Renal cortical epithelial cell (primary cell): ENCODE results near the gene CCDC92. TPM values are rescaled to one million over a fixed set of nuclear protein-coding genes. Genes with fewer than 3 reads are reported as not detected.

ENCODE experiments used
- DNase-seq: peaks from one replicate; pipeline ENCODE4 v3.0.0-alpha.2; 2011; ENCODE audit warnings: low read depth
- total RNA-seq: library from RNA; depleted of rRNA; stranded (reverse); fragments of >200 nt; gene quantifications from 2 replicates; pipeline ENCODE4 v1.2.3, GENCODE V29; 2014

CCDC92 gene
- total RNA-seq, 1 donor from 2014 or later = 21.7 TPM

DNA sequence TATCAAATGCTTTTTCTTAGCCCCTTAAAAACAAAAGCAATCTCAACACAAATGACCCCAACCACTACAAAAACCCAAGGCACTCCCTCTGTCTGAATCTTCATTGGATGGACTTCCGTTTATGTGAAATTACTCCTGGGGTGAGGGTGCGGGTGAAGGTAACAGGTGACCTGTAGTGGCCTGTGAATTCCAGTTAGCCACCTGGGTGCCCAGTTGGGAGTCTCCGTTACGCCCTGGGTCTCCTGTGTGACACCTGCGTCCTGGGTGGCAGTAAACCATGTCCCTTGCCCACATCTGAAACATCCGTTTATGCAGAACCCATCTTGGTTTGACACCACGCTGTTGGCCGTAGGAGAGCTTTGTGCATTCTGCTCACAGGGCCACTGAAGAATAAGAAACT lies 62.6 kb downstream of the CCDC92 start:
- no peak for DNase-seq

GRCh38 chr12:123908884-123909725 lies 63.5 kb downstream of the CCDC92 start:
- DNase-seq = no peak

GRCh38 chr12:123907726-123908476 lies 64.7 kb downstream of the CCDC92 start:
- DNase-seq = no peak

- DNase-seq = no peak
Observed at GRCh38 chr12:123906711-123907420, 65.8 kb downstream of the CCDC92 start.

- peak; percentile 76 for DNase-seq
Observed at GRCh38 chr12:123905319-123905925, 67.2 kb downstream of the CCDC92 start.

- DNase-seq = no peak
Observed at GRCh38 chr12:123903301-123904065, 69.1 kb downstream of the CCDC92 start.

- DNase-seq = no peak
Observed at GRCh38 chr12:123902821-123903220, 69.8 kb downstream of the CCDC92 start.

DNA sequence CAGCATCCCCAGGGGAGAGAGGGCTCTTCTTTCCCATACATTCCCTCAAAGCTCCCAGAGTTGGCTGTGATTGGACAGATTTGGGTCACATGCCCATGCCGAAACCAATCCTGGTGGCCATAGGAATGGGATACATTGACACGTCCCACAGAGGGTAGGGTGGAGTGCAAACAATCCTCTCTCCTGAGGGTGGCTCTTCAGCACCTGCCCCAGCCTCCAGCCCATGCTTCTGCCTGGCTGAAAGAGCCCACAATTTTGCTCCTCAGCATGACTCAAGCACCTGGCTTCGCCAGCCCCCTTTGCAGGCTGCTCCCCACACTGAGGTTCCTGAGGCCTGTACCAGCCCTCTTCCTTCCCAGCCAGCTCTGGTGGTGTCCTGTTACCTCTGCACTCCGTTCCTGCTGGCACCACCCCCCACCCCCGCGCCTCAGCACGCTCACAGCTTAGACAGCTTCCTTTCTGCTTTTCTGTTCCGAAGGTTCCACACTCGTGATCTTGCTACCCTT lies 71.7 kb downstream of the CCDC92 start:
- DNase-seq = peak; percentile 2

- no peak for DNase-seq
Observed at GRCh38 chr12:123899368-123899767, 73.3 kb downstream of the CCDC92 start.

GRCh38 chr12:123898673-123899072 lies 74.0 kb downstream of the CCDC92 start:
- no peak for DNase-seq

DNA sequence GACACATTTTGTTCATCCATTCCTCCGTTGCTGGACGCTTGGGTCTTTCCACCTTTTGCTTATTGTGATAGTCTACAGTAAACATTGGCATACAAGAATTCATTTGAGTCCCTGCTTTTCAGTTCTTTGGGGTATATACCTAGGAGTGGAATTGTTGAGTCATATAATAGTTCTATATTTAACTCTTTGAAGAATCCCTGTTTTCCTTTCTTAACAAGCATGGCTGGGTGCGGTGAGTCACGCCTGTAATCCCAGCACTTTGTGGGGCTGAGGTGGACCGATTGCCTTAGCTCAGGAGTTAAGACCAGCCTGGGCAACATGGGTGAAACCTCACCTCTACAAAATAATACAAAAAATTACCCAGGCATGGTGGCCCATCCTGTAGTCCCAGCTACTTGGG lies 75.4 kb downstream of the CCDC92 start:
- DNase-seq = peak; percentile 53

- DNase-seq = no peak
Observed at GRCh38 chr12:123896767-123897166, 75.9 kb downstream of the CCDC92 start.

DNA sequence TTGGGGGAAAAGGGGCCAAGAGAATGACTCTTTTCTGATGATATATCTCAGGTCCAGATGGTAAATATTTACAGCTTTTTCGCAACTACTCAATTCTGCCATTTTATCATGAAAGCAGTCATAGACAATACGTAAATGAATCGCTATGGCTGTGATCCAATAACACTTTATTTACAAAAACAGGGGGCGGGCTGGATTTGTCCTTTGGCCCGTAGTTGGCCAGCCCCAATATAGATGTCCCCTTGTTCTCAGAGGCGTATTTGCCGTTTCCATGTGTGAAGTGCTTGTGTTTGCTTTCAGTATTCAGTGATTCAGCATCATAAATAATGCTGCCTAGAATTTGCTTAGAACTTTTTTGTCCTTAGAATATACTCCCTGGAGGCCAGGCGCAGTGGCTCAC lies 77.2 kb downstream of the CCDC92 start:
- no peak for DNase-seq

GRCh38 chr12:123894823-123895345 lies 77.7 kb downstream of the CCDC92 start:
- no peak for DNase-seq

- no peak for DNase-seq
Observed at GRCh38 chr12:123893276-123893675, 79.4 kb downstream of the CCDC92 start.

DNA sequence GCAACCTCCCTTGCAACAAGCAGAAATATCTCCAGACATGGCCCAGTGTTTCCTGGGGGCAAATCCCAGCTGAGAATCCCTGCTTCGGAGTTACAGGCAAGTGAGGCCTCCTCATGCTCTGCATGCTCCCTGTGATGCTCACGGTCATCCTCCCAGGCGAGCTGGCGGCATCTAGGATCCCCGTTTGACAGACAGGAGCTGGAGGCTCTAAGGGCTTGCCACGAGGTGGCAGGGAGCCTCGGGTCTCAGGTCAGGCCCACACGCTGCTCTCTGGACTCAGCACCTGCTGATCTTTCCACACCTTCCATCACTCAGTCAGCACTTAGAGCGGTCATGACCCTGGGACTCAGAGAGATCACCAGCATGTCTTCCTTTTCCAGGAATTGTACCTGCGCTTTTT lies 79.8 kb downstream of the CCDC92 start:
- DNase-seq = no peak

DNA sequence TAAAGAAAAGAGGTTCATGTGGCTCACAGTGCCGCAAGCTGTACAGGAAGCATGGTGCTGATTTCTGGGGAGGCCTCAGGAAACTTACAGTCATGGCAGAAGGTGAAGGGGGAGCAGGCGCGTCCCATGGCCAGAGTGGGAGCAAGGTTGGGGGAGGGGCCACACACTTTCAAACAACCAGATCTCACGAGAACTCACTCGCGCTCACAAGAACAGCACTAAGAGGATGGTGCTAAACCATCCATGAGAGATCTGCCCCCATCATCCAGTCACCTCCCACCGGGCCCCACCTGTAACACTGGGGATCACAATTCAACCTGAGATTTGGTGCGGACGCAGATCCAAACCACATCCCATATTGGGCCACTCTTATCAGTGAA lies 80.5 kb downstream of the CCDC92 start:
- DNase-seq = no peak

DNA sequence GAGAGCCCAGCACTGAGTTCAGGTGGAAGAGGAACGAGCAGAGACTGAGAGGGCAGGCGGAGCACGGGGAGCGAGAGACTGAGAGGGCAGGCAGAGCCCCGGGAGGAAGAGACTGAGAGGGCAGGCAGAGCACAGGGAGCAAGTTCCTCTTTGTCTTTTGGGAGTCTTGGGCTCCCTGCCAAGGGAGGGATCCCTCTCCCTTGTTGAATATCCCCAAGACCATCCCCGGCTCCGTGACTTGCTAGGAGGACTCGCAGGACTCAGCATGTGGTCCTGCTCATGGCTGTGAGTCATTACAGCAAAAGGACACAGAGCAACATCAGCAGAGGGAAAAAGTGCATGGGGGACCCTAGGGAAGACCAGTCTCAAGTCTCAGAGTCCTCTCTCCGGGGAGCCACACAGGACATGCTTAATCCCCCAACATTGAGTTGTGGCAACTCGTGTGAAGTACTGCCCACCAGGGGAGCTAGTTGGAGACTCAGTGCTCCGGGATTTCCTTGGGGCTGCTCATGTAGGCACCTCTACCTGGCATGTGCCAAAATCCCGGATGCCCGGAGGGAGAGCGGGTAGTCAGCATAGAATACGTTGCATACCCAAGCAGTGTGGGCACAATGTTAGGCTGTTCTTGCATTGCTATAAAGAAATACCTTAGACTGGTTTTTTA lies 81.0 kb downstream of the CCDC92 start:
- no peak for DNase-seq

GRCh38 chr12:123891011-123891410 lies 81.6 kb downstream of the CCDC92 start:
- DNase-seq = no peak

- no peak for DNase-seq
Observed at GRCh38 chr12:123890536-123890902, 82.1 kb downstream of the CCDC92 start.
